HG02970 (cell line): ENCODE results near the gene SLTM.
"Not testable (repeated sequence)": the region's sequence is repeated elsewhere in the genome, so short reads cannot be mapped to it uniquely, and the experiment has no call there.

Experiments
- ATAC-seq: cut with Tn5 transposase; IDR thresholded peaks from one replicate; pipeline ENCODE4 v1.9.1; 2021; ENCODE audit warnings: mild to moderate bottlenecking, moderate library complexity, moderate number of reproducible peaks; ENCODE audit not compliant: unreplicated experiment, low FRiP score

The SLTM gene

GRCh38 chr15:58933281-58934113 lies at the start of gene SLTM:
TSS of gene SLTM (minus strand) at chr15:58933679. CDS start at chr15:58933565, 114 bp downstream.
- peak; percentile 81 for ATAC-seq

GRCh38 chr15:58983261-58983660 lies 49.8 kb upstream of the SLTM start:
- ATAC-seq: no peak

DNA sequence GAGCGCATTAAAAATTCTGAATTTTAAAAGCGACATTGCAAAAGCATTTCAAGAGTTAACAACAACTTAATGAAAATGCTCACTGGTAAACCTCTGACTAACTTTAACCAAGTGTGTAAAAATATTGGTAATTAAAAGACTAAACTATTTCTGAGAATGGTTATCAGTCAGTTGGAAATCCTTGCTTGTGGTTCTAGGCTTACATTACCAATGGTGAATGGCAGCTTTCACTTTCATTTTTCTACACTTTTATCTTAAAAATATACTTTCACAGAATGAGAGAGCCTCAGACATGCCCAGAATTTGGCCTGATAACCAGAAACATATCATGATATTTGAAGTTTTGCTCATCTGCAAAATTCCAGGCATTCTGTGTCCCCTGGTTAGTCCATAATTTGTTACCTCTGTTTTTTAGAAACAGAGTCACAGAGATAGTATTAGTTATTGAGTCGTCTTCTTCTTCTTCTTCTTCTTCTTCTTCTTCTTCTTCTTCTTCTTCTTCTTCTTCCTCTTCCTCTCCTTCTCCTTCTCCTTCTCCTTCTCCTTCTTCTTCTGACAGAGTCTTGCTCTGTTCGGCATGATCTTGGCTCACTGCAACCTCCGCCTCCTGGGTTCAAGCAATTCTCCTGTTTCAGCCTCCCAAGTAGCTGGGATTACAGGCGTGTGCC lies 48.5 kb upstream of the SLTM start:
- no peak for ATAC-seq

DNA sequence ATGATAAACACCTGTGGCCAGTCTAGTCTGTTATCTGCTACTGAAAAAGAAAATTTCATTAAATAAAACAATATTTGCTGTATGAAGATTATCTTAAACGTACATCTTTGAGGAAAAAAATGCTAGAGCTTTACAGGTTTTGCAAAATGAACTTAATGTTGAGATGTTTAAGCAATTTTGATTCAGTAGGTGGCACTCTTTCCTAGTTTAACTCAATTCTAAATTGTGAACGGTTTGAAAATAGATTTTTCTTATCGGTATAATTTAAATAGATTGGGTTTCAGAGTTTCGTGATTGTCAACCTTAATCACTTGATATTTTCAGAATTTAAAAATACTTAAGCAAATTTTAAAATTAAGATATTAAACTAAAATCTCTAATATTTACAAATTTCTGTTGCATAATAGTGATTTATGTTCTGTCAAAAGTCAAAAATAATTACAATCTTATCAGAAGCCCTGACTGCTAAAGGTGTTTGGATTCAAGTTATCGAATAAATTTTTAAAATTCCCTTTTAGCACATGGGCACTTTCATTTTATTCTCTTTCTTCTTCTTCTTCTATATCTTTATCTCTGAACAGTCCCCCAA lies 47.0 kb upstream of the SLTM start:
- no peak for ATAC-seq

- ATAC-seq: no peak
Measured at GRCh38 chr15:58977887-58978286, 44.4 kb upstream of the SLTM start.

DNA sequence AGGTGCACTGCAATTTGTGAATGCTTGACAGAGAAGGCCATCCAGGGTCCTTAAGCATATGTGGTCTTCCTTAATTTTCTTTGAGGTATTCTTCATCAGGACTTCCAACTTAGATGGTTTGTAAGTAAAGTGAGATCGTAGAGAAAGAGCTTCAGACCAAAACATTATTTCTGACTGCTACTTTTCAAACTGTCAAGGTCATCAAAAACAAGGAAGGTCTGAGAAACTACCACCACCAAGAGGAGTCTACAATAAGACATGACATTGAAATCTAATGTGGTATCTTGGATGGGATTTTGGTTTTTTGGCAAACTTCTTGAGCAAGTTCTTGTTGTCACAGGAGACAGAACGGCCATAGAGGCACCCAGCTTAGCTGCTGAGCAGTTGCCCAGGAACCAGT lies 34.0 kb upstream of the SLTM start:
- ATAC-seq: no peak

DNA sequence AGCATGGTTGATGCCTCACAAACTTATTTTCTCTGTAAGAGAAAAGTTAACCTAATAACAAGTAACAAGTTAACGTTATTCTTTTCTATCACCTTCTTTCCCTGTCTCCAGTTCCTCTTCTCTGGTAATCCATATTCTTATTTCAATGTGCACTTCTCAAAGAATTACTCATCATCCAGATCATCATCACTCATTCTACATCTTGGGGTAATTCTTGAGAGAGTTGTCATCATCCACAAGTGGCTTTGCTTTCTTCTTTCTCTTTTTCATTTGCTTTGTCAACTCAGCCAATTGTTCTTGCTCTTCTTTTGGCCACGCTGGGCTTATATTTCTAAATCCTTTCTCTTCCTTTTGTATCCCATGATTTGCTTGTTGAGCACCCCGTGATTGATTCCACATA lies 33.2 kb upstream of the SLTM start:
- no peak for ATAC-seq

- ATAC-seq: no peak
Measured at GRCh38 chr15:58962662-58963565, 29.4 kb upstream of the SLTM start.

DNA sequence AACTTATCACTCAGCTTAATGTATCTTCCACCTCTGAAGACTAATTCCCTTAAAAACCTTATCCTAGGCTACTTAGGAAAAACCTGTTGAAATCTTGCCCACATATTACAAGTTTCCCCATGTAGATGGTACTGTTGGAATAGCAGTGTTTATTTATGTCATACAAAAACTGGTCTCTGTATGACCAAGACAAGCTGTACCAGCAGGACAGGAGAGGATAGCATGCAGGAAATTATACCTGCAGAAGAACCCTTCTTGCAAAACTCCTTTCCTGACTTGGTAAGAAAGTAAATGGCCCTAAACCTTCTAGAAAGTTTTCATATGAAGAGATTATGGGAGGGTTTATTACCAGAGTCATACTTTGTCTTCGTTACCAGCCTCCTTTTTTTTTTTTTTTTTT lies 28.7 kb upstream of the SLTM start:
- no peak for ATAC-seq

GRCh38 chr15:58958811-58959210 lies 25.3 kb upstream of the SLTM start:
- no peak for ATAC-seq

DNA sequence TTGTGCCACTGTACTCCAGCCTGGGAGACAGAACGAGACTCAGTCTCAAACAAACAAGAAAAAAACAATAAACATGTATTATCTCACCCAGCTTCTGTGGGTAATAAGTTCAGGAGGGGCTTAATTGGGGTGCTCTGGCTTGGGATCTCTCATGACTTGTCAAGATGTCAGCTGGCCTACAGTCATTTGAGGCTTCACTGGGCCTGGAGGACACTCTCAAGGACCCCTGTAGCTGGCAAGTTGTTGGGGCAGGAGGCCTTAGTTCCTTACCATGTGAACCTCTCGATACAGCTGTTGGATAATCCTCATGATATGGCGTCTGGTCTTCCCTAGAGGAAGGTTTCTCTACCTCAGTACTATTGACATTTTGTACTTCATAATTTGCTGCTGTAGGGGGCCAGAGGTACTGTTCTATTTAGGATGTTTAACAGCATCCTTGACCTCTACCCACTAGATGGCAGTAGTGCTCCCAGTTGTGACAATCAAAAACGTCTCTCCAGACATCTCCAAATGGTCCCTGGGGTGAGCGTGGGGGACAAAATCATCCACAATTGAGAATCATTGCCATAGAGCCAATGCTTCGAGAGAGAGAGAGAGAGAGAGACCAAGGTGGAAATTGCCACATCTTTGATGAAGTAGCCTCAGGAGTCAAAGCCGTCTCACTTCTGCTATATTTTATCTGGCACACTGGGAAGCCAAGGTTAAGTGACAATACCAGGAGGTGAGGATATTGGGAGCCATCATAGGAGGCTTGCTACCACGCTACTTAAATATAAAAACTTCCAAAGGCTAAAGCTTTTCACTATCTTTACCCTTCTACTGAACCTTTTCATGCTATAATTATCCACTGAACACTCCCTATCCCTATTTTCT lies 23.9 kb upstream of the SLTM start:
- no peak for ATAC-seq

DNA sequence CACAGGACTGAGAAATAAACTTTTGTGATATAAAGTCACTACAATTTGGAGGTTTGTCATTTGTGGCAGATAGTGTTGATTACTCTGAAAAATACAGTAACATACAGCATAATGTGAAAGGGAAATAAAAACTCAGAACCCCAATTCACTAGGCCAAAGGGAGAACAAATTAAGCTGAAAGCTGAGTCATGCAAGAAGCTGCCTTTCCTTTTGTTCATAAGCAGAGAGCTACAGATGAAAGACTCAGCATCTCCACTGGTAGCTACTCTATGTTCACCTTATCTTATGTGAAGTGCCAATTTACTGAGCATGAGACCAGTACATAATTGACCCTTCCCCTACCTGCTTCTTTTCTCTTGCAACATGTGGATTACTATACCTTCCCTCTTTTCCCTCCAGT lies 19.3 kb upstream of the SLTM start:
- ATAC-seq: no peak

GRCh38 chr15:58951388-58952007 lies 18.0 kb upstream of the SLTM start:
- no peak for ATAC-seq

- no peak for ATAC-seq
Measured at GRCh38 chr15:58947179-58947578, 13.7 kb upstream of the SLTM start.

- not testable (repeated sequence) for ATAC-seq
Measured at GRCh38 chr15:58934974-58935373, 1.5 kb upstream of the SLTM start.

DNA sequence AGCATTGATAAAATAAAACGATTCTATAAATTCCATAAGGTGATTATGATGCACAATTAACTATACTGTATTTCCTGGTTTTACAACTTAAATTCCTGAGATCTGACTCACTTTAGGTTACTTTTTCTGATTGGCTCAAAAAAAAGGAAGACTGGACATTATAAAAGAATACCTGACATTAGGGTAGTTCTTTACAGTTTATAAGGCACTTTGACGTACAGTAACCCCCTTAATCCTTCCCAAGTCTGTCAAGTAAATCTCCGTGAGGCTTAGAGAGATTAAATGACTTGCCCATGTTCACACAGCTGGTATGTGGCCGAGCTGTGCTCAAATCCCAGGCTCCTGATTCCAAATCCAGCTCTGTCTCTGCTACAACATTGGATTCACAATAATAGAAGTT lies 1.0 kb upstream of the SLTM start:
- no peak for ATAC-seq

GRCh38 chr15:58934114-58934447 lies 602 bp upstream of the SLTM start:
- ATAC-seq: no peak

- peak; percentile 39 for ATAC-seq
Measured at GRCh38 chr15:58932710-58933280, 684 bp downstream of the SLTM start.

DNA sequence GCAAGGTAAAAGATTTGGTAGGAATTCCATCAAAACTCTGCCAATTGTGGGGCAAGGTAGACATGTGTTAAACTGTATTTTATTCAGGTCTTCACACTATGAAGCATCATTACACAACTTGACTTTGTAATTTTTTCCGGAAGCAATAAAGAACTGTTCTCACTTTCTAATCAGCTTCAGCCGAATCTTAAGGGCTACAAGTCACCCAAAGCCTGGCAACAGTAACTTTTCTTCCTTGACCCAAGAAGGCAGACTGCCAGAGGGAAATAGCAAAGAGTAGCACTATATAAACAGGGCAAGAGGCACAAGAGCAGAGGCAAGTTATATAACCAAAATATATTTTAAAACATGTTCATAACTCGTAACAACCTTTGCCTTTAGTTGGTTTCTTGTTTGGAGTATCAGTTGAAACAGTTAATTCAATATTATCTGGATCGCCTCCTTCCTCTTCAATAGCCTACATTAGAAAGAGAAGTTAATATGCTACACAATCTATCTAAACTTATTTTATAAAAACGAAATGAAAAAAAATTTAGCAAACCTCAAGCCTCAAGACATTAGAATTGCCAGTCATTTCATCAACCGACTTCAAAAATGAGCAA lies 1.4 kb downstream of the SLTM start:
- ATAC-seq: no peak
